Measurements from ENCODE around the gene DHX34.

DNA sequence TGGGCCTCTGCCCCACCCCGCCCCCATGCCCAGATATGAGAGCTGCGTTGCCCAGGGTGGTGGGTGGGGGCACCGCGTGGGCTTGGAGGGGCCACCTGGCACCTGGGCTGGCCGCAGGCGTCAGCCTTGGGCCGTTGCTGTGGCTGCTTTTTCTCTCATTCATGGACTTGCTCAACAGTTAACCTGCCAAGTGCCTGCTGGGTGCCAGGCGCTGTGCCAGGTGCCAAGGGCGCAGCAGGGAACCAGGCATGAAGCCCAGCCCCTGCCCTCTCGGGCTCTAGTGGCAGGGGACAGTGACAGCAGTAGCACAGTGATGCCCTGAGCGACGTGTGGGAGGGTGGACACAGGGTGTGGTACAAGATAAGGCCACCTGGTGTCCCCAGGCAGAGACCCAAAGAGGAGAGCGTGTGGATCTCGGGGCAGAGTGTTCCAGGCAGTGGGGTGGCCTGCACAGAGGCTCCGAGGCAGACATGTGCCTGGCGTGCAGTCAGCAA, 28.1 kb downstream of the DHX34 start:
- TF ChIP-seq, protein P1, sequence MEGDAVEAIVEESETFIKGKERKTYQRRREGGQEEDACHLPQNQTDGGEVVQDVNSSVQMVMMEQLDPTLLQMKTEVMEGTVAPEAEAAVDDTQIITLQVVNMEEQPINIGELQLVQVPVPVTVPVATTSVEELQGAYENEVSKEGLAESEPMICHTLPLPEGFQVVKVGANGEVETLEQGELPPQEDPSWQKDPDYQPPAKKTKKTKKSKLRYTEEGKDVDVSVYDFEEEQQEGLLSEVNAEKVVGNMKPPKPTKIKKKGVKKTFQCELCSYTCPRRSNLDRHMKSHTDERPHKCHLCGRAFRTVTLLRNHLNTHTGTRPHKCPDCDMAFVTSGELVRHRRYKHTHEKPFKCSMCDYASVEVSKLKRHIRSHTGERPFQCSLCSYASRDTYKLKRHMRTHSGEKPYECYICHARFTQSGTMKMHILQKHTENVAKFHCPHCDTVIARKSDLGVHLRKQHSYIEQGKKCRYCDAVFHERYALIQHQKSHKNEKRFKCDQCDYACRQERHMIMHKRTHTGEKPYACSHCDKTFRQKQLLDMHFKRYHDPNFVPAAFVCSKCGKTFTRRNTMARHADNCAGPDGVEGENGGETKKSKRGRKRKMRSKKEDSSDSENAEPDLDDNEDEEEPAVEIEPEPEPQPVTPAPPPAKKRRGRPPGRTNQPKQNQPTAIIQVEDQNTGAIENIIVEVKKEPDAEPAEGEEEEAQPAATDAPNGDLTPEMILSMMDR (IDR thresholded peaks at IDR 0.05): peak in 2 of 12 donors; percentile 4 to 8
- no peak for TF ChIP-seq POLR2A (IDR thresholded peaks at IDR 0.05)

All from heart left ventricle (tissue), 13 donors.